Right forelimb (tissue), 1 donor: ENCODE measurements around the gene KLK7.

ENCODE experiments used
- DNase-seq: peaks from one replicate; pipeline ENCODE4 v3.0.0-alpha.2; 2018

The KLK7 gene

GRCh38 chr19:50983625-50984292 lies at the start of gene KLK7:
KLK7 (minus strand) TSS chr19:50983917; CDS start chr19:50982399, 1,518 bp downstream.
- no peak for DNase-seq

- DNase-seq = no peak
These were observed 48.1 kb upstream of the KLK7 start for GRCh38 chr19:51031880-51032225.

DNA sequence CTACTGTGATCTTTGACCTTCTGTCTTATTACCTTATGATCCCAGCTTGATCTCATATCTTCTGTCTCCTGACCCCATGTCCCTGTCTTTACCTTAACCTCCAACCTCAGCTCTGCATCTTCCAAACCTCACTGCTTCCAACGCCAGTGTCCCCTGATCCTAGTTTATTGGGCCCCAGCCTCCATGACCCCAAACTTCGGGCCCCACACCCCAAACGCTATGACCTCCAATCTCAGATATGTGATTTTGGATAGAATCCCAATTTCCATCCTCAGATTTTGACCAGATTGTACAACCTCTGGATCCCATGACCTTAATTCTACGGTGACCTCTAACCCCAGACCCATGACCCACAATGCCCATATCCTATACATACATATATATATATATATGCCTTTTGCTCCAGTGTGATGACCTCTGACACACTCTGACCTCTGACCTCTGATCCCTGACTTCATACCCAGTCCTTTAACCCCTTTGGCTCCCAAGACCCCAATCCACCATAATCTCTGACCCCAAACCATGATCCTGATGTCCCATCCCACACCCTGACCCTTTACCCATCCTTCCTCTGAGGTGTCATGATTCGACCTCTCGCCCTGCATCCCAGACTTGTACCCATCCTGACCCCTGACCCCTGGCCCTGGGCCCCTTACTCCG lies 47.6 kb upstream of the KLK7 start:
- DNase-seq = no peak

DNA sequence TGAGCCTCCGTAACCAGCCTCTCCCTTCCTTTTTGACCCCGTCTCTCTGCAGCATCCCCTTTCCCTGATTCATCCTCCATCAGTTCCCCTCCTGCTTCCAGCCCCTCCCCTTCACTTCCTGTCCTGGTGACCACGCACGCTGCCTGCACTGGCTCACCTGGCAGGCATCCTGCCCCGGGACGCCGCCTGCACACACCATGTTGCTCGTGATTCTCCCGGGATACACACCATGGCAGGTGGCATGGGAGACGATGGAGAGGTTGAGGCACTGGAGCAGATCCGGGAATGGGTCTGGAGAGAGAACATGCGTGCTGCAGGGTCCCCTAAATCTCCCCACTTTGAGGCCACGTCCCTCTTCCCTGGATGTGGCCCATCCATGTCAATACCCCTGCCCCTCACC lies 46.9 kb upstream of the KLK7 start:
- no peak for DNase-seq

DNA sequence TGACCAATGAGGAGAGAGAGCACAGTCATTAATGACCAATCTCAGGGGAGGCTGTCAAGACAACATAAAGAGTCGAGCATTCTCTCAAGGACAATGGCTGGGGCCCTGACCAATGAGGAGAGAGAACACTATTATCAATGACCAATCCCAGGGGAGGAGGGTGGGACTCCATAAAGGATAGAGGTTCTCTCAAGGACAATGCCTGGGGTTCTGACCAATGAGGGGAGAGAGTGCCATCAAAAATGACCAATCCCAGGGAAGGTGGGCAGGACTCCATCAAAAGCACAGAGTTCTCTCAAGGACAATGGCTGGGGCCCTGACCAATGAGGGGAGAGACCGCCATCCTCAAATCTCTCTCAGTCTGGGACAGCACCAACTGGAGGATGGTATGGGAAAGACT lies 46.0 kb upstream of the KLK7 start:
- no peak for DNase-seq

DNA sequence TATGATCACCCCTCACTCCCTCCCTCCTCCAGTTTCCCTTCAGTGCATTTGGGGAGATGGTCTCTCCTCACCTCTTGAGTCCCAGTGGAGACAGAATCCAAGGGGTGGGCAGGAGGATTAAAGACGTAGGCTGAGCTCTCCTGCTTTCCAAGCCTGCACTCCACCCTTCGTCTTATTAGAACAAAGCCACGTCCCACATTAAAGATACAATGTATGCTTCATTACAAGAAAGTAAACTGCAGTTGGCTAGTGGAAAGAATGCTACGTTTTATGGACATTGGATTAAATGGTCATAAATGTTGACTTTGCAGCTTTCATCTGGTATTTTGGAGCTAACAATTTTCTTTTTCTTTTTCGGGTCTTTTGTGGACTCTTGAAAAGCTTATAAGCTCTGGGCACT lies 44.2 kb upstream of the KLK7 start:
- DNase-seq = no peak

DNA sequence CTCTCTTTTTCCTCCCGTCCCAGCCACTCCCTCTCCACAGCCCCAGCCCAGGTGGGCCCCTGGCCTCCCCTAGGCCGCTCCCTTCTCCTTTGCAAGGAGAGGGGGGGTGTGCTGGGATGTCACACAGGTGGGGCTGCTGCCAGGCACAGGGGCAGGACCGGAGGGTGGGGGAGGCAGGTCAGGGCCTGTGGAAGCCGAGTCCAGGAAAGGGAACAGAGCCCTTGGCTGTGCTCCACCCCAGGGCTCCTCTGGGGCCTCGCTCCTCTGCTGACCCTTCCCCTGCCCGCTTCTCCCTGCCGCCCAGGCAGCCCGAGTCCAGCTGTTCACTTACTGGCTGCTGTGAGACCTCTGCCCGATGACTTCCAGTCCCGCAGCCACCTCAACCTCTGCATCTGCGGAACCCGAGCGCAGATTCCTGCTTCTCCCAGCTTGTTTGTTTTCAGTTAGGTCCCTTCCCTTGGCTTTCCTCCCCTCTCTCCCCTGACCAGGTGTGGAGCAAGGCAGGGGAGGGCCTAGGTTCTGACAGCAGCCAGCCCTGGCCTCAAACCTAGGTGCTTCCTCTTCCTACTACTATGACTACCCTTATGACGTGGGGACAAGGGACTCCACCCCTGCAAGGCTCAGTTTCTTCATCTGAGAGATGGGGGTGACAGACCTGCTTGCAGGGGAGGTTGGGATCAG lies 43.5 kb upstream of the KLK7 start:
- DNase-seq = no peak

GRCh38 chr19:51026554-51026831 lies 42.8 kb upstream of the KLK7 start, which contains the start of gene KLK11:
KLK11 (minus strand) TSS chr19:51026616; CDS start chr19:51025631, 985 bp downstream.
- no peak for DNase-seq

DNA sequence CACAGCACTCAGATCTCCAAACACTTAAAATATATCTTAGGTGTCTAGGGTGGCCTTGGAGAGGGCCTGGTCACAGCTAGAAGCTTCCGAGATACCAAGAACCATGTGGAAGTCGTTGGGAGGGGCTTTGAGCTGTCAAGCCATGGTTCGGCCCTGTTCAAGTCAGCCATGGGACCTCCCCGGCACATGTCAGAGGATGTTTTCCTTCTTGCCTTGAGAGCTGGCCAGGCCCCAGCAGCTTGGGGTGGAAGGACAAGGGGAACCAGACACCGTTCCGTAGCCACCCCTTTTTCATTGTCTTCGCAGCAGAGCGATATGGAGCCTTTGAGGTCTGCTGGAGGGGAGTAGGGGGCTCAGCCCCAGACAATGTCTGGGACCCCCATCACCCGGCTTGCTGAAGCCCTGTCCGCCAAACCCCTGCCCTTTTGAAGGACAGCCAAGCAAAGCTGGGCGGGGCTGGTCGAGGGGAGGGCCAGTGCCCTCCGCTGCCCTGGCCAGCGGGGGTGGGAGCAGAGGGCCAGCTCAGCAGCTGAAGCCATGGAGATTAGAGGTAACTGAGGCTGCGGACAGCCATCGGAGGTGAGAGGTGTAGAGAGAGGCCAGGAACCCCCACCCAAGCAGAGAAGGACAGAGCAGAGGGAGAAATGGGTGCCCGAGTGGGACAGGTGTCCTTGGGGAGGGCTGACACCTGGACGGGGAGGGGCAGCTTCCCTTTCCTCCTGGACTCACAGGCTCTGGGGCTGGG lies 42.3 kb upstream of the KLK7 start:
- DNase-seq = no peak

DNA sequence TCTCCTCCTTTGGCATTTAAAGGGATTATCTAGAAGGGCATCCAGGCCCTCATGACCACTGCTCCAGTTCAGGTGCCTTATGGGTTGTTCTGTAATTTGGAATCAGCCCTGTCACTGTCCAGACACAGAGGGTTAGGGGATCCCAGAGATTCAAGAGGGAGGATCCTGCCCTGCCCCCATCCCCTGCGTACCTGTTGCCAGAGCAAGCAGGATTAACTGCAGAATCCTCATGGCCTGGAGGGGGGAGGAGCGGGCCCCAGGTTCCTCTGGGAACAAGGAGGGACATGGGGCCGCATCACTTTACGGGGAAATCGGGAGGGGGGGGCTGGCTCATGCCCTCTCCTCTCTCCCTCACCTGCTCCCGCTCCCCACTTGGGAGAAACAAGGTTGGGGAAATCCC lies 41.7 kb upstream of the KLK7 start:
- no peak for DNase-seq

- DNase-seq = no peak
These were observed 41.2 kb upstream of the KLK7 start for GRCh38 chr19:51024924-51025323.

DNA sequence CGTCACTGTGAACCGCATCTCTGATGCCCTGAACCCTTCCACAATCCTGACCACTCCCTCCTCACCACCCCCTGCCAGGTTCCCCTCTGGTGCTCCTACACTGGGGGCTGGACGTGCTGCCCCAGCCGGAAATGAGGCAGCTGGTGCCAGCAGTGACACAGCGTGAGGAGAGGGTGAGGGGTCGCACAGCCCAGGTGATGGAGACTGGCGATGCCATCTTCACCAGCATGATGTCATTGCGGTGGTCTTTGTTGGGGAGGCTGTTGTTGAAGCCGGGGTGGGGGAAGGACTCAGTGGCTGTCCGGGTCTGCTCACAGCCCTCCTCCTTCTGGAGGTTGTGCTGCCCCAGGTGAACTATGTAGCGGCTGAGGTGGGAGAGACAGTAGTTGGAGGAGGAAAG lies 40.2 kb upstream of the KLK7 start:
- DNase-seq = no peak

GRCh38 chr19:51022526-51022925 lies 38.8 kb upstream of the KLK7 start:
- DNase-seq = no peak

DNA sequence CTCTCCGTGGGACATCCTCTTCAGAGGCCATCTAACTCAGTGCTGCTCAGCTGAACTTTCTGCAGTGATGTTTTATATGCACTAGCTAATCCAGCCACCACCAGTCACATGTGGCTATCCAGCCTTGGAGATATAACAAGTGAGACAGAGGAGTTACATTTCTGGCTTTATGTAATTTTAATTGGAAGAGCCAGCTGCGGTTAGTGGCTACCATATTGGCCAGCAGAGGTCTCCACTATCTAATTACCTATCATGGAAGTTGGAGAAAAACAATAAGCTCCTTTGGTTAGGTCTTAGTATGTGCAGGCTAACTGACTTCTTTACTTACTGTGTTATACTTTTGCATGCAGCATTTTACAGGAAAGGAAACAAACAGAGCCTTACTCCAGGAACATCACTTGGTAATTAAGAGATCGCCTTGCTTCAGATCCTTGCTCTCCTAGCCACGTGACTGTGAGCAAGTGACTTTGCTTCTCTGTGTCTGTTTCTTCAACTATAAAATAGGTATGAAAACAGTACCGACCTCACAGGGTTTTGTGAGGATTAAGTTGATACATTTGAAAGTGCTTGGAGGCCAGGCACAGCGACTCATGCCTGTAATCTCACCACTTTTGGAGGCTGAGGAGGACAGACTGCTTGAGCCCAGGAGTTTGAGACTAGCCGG lies 37.4 kb upstream of the KLK7 start:
- DNase-seq = no peak

DNA sequence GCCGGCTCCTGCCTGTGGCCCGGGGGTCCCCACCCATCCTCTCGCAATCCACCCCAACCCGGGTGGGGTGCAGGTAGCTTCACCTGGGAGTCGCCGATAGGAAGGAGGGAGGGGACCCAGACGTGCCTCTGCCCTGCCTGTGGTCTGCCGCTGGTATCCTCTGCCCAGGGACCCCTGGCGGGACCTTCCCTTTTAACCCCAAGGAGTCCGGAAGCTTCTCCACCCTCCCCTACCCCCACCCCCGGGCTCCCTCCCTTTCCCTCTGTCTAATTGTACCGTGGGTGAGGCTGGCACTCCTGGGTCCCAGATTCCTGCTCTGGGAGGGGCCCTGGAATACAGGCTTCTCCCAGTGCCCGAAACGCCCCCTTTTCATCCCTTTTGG lies 35.8 kb upstream of the KLK7 start, which contains the start of gene KLK10:
Gene KLK10, minus strand, starts transcription at position 166 of the 382 bp plus-strand sequence. CDS start 579 bp downstream, outside the sequence.
- no peak for DNase-seq

- DNase-seq = no peak
These were observed 35.2 kb upstream of the KLK7 start for GRCh38 chr19:51018745-51019543.

GRCh38 chr19:51016798-51017683 lies 33.3 kb upstream of the KLK7 start:
- no peak for DNase-seq

- no peak for DNase-seq
These were observed 32.1 kb upstream of the KLK7 start for GRCh38 chr19:51015691-51016267.

DNA sequence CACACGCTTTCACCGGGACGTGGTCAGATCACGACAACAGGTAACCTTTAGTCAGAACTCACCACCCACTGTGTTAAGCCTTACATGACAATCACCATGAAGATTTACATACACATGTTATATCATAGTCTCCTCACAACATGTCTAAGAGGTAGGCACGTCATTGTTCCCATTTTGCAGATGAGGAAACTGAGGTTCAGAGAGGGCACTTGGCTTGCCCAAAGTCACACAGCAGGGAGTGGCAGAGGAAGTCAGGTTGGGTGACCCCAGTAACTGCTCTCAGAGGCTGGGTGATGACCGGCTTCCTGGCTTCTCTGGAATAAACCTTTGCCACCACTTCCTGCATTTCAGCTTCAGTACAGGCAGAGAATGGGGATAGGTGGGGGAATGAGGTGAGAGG lies 30.5 kb upstream of the KLK7 start:
- DNase-seq = no peak

GRCh38 chr19:51012661-51013190 lies 29.0 kb upstream of the KLK7 start:
- no peak for DNase-seq
